HG03064 (cell line): ENCODE results near the gene CACNA2D3.

Experiments
- ATAC-seq: cut with Tn5 transposase; IDR thresholded peaks from one replicate; pipeline ENCODE4 v1.9.1; 2021; ENCODE audit warnings: low read depth; ENCODE audit not compliant: unreplicated experiment

Gene CACNA2D3

DNA sequence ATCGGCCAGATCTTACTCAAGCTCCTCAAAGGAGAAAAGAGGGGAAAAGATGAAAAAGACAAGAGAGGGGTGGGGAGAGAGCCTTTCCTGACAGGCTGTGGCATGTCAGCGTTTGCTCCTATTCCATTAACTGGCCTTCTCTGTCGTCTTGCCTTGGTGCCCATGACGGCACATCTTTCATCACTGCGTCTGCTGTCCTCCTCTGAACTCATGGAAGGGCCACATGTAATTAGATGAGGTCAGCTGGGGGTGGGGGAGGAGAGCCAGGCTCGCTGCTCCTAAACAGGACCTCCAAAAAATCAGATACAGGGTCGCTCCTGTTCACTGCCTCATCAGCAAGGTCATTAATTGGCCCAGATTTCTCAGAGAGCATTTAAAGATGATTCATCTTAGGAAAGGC is 755.8 kb downstream of the CACNA2D3 start:
- ATAC-seq = no peak

DNA sequence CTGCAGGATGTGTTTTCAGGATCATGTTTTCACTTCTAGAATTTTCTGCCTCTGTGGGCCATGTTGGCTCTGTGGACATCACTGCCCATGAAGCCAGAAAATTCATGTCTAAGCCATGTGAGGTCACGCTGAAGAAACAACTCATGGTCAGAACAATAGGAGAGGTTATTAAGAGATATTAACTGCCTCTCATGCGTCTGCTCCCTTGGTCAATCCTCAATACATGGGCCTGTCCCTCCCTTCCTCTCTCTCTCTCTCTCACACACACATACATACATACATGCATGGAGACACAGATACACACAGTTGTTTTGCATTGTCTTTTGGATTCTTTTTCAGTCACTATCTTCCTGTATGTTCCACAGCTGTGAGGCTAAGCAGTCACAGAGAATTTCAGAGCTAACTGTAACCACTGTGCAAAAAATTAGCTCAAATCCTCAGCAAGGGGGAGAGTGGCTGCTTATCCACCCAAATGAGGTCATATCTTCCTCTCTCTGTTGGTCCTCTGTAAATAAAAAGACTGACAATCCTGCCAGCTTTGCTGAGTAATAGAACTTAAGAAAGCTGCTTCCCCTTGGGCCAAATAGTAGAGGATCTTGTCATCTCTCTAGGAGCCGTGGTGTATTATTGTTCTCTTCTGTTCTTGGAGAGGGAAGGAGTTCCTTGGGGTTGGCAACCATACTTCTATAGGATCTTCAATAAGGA is 759.9 kb downstream of the CACNA2D3 start:
- ATAC-seq = no peak

DNA sequence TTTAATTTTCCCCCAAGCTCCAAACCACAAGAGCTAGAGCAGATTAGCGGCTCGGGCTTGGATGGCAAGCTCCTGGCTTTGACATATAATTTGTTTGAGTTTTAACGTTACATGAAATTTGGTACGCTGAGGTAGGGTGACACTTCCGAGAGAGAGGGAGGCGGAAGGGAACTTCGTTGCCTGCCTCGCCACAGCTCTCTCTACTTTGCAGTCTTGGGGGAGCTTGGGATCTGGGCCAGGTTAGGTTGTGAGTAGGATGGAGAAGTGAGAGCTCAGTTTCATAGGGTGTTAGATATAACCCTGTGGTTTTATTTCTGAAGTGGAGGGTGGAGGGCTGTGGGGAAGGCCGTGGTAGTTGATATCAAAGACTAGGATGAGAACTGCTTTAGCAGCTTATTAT is 765.8 kb downstream of the CACNA2D3 start:
- no peak for ATAC-seq

DNA sequence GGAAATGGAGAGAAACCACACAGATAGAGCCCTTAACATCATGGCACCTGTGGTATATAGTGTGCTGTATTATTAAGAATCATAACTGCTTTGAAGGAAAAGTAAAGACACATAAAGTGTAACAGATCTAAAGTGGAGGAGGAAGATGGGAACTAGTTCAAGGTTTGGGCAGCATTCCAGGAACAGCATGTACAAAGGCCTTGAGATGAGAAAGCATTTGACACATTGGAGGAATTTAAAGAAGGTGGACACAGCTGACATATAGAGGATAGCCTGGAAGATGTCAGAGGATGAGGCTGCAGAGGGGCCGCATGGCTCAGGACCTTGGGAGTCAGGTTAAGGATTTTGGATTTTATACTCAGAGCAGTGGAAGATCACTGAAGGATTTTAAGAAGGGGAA is 766.5 kb downstream of the CACNA2D3 start:
- no peak for ATAC-seq

DNA sequence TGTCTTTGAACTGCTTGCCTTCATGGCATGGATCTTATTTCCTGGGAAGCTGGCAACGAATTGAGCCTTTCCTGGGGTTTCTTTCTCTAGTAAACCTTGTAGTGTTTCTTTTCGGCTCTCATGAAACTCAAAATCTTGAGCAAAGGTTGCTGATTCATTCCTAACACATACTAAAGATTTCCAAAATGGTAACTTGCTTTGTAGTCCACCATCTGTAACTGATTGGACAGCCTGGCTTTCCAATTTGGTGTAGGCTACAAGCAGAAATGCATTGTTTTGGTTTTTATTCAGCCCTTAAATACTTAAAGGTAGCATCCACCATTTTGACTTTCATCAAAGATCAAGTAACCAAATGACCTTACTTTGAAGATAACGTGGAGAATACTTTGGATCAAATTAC is 767.4 kb downstream of the CACNA2D3 start:
- ATAC-seq = no peak

DNA sequence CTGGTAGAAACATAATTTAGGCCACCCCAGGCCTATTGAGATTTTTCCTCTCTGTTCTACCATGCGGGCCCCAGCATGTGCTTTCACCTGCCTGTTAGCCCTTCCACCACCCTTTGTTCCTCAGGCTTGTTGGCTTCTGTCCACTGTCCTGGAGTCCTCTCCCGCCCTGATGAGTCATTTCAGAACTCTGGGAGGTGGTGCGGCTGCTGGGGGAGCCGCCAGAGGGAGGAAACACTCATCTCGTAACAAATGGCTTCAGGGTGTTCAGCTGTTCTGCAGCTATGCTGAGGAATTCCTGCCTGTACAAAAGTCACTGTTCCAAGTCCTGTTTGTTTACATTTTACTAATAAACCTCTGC is 769.2 kb downstream of the CACNA2D3 start:
- no peak for ATAC-seq

DNA sequence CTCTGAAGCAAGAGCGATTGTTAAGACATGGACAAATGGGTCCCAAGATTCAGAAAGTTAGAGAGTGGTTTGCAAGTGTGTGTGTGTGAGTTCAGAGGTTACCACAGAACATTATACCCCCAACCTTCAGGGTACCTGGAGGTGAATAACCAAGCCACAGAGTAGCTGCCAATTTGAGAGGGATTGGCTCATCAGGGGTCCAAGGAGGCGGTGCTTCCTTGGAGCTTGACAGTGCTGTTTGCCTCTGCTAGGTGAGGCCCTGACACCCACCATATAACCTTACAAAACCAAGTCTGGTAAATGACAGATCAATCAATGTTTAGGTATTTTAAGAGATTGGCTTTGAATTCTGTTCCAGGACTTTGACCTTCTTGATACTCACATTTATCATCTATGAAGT is 769.8 kb downstream of the CACNA2D3 start:
- ATAC-seq = no peak

DNA sequence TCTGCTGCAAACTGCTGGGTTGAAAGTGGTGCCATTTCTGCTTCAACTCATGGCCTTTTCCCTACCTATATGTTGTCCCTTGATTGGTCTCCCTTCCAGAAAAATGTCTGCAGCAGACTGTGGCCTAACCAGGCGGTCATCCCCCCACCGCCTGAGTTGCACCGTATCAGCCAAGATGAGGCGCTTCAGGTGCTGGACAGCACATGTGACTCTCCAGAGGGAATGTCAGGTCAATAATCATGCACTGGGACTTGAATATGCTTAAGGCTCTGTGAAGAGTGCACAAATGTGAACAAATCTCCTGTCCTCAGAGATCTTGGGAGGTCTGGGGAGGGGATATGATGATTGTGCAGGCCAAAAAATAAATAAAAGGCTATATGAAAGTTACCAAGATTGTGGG is 773.3 kb downstream of the CACNA2D3 start:
- ATAC-seq = no peak

DNA sequence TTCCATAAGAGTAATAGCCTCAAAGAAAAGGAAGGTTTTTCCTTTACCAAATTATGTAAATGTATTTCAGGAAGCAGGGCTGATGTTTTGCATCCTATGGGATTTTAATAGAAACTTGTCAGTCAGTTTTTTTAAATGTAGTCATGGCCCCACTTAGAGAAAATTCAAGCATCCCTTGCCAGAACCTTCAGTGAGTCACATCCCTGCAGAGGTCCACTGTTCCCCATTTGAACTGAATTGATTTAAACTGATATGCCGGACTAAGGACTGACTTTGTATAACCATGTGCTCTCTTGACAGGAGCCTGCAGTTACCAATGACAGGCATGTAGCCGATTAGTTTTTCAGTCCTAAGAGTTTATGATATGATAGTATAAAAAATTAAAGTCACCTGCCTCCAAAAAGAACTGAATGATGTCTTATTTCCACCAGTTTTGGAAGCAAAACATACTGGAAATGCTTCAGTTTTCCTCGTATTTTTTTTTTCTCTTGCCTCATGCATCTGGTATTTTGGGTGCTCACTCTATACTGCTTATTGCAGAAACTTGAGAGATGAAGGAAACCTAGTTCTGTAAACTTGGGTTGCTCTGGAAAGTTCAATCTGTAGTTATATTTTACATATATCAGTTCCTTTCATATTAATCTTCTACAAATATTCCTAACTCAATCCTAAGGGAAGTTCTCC is 774.8 kb downstream of the CACNA2D3 start:
- no peak for ATAC-seq

DNA sequence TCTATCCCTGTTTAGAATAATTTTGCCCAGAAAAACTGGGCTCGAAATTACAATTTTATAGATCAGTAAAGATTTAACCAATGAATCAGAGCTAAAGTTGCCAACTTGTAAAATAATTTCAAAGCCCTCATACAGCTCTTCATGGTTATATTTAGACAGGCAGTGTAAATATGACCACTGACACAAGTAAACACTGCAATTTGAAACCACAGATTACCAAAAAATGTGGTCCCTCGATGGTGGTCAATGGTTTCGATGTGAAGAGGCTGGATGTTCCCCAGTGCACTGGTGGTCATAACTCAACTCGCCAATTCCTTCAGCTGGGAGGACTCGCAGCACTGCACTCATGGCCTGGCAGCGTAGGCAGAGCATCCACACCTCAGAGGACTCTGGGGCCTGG is 776.9 kb downstream of the CACNA2D3 start:
- ATAC-seq = no peak

DNA sequence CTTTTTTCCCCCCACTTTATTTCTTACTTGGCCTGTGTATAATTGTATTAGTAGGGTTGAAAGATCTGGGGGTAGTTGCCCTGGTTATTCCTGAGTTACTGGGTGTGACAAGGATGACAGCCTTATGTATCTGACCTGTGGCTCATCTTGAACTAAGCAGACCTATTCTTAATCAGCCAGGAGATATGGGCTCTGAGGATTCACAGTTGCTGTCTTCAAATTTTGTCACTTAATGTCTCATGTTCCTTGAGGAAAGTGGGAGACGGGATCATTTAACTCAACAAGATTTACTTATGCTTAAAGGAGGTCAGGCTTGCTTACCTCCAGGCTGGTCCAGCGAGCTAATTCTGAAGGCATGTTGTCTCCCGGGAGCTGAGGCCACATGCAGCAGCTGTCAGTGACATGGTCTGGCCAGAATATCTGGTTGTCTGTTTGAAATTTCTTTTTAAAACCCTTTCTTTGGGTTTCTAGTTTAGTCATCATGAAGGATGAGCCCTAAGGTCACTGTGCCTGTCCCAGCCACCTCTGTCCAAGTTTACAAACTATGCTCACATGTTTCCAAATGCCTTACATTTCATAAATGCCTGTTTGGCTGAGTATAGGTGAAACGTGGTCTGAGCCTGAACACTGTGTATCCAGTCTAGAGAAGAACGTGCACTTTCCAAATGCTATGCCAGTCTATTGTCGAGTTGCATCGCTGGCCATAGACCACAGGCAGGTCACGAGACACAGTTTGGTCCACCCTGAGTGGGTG is 778.7 kb downstream of the CACNA2D3 start:
- no peak for ATAC-seq

DNA sequence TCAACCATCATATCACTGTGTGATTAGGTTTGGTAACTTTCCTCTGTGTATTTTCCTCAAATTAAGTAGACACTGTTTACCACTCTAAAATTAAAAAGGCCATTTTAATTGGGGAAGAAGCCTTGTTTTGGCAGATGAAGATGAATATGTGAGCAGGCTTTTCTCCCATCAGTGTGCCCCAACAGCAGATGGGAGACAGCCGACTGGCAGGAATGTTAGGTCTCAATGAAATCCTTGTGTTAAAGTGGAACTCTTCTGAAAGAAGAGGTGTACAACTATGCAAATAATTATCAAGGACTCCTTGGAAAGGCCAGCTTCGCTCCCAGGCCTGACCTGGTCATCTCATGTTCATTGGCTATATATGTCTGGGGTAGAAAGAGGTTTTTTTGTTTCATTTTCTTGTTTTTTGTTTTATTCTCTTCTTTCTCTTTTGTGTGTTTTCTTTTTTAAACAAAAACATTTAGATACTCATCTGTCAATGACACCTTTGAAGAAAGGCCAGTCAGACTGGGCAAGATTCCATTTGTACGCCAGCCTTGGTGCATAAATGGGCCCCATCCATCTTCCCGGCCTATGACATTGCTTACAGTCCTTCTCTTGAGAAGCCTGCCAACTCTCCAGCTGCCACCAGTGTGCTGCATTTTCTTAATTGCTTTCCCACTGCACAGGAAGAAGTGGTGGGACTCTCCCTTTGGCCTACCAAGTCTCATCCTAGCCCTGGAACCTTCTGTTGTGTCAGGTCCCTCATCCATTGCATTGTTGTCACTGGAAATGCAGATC is 779.7 kb downstream of the CACNA2D3 start:
- ATAC-seq = no peak

DNA sequence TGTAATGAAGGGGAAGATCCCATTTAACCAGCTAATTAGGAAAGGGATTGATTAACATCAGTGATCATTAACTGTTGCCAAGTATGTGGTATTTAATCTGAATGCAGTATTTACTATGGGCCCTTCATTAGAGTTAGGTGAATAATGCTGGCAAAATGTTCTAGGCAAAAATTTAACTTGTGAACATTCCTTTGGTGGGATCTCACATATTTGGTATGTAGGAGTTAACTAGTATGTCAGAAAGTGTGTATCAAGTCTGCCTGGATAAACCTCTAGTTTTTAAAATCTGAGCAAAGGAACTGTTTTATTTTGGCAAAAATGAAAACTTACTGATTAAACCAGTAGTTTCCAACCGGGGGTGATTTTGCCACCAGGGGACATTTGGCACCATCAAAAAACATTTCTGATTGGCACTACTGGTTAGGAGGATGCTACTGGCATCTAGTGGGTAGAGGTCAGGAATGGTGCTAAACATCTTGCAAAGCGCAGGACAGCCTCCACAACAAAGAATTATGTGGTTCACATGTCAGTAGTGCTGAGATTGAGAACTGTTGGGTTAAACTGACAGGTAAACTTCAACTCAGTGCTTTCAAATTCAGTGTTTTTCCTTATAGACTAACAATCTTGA is 783.0 kb downstream of the CACNA2D3 start:
- no peak for ATAC-seq

DNA sequence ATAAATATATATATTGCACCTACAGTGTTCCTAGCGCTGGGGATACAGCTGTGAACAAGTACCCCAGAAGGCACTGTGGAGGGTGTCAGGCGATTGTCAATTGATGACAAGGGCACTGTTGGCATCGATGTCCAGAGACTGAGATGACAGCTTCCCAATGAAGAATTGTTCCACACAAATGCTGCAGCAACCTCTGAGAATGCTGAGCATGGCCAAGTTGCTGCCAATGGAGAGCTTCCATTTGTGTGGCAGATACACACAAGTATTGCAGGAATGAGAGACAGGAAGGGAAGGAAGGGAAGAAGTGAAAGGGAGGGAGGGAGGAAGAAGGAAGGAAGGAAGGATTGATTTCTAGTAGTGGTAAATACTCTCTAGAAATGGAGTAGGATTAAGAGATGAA is 783.6 kb downstream of the CACNA2D3 start:
- no peak for ATAC-seq

DNA sequence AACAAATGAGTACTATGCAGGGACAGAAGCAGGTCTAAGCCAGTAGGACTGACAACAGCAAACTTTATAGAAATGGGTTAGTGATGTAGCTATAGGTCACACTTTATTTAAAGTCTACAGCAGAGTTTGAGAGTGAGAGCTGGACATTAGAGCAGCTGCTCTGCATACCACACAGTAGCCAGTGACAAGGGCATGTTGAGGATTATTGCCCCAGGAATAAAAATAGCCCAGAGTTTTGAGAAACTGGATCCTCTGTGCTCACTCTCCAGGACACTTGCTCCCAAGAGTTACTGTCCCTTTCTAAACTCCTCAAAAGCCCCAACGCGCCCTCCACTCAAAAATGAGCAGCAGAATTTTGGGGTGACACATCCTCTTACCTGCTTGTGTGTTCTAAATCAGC is 784.4 kb downstream of the CACNA2D3 start:
- no peak for ATAC-seq

DNA sequence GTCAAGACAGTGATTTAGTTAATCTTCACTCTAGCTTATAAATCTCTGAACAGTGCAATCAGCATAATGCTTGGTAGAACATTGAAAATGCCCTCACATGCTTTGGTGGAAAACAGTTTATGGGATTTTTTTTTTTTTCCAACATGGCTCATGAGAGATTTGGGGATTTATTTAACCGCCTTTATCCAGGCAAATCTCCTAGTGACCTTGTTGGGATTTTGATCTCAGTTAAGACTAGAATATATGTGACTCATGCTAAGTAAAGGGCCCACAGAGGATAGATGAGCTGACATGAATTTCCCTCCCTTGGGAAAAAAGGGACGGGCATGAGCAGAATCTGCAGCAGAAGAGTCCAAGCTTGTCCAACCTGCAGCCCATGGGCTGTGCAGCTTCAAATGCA is 786.8 kb downstream of the CACNA2D3 start:
- no peak for ATAC-seq

DNA sequence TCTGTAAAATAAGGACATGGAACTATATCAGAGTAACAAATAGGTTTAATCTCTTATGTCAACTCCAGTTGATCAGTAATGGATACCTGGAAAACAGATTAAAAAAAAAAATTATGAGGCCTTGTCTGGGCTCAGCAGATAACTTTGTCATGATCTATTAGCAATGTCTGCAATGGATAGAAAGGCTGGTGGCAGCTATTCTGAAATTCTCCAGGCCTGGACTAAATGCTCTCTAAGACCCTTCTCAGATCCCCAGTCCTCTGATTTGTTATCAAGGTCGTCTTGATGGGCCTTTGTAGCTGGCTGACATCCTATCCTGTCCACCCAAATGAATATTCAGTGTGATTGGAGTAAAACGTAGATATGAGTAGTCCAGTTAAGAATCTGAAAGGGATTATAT is 791.8 kb downstream of the CACNA2D3 start:
- no peak for ATAC-seq

DNA sequence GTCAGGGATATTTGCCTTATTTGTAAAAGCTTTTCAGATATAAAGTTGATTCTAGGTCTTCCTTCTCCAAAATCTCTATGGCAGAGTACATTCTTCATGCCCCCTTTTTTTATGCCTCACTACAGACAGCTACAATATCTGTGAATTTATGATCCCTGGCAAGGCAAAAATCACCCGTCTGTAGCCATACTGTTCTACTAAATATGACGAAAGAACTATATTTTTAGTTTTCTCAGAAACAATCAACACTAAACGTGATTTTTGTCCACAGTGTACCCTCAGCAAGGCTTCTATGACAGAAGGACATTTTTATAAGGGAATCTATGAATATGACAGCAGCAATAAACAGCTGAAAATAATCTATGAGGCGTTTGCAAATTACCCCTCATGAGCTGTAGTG is 792.8 kb downstream of the CACNA2D3 start:
- no peak for ATAC-seq

DNA sequence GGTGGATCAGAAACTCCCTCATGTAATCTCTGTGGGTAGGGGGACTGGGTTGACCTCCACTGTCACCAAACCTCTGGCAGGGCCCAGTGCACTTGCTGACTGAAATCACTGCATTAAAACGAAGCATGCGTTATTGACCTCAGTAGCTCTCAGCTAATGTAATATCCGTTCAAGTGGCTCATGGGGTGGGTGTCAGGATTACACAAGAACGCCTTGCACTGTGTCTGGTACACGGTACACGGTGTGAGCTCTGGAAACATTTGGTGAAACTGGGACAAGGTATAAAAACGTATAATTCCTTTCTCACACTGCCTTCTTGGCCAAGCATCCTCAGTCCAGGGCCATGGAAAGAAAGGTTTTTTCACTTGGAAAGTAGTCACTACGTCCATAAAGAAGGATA is 793.6 kb downstream of the CACNA2D3 start:
- no peak for ATAC-seq

DNA sequence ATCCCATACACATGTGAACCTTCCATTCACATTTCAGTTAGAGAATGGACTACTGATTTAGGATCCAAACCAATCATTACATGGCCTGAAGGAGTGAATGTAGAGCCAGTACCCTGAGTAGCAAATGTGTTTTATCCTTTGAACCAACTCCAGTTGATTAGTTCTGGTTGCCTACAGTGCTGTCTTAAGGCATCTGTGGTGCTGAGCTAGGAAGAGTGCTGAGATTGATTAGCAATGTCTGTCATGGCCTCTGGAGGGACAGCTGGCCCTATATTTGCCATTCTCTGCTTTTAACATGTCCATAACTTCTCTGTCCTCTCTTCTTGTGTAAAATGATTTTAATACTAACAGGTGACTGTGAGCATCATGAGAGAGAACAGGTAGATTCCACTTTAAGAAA is 794.4 kb downstream of the CACNA2D3 start:
- no peak for ATAC-seq

DNA sequence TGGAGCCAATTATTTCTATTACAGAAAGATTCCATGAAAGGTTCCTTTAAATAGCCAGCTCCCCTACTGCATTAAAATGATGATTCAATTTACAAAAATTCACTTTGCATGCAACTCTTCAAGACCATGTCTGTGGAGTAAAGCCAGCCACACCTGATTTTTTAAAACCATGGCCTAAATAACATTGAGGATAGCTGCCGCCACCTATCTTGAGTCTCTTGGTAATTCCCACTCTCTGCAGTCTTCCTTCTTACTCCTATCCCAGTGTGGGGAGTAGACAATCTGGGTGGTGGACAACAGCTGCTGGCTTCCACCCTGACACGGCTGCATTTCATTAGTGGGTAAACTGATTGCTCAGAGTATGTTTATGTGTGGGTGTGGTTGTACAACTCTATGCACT is 794.8 kb downstream of the CACNA2D3 start:
- no peak for ATAC-seq
